Motor neuron (in vitro differentiated cells): ENCODE data around the gene PRPH. TPM values are rescaled to one million over a fixed set of nuclear protein-coding genes. Genes with fewer than 3 reads are reported as not detected.
"Not testable (repeated sequence)": the region's sequence is repeated elsewhere in the genome, so short reads cannot be mapped to it uniquely, and the experiment has no call there.

Experiments used
- ATAC-seq, 8 experiments: fragments of 200-7000 bp; cut with Tn5 transposase; replicated peaks in 6 of 8; 2 replicates each; pipeline ENCODE4 v1.8.0; 2021; ENCODE audit warnings: mild to moderate bottlenecking in 8 of 8, moderate library complexity in 8 of 8
- H3K27ac ChIP-seq, 2 donors: fragments of 250-450 bp; sonication (Bioruptor Pico); 2 replicates each; pipeline ENCODE4 v1.9.0; 2021; ENCODE audit warnings: antibody characterized with exemption in 2 of 2, mild to moderate bottlenecking in 2 of 2, moderate library complexity in 1 of 2
- H3K4me1 ChIP-seq, 2 donors: fragments of 250-450 bp; sonication (Bioruptor Pico); replicated peaks in 1 of 2; 2 replicates each; pipeline ENCODE4 v1.6.1; 2021; ENCODE audit warnings: antibody characterized with exemption in 2 of 2, mild to moderate bottlenecking in 2 of 2, moderate library complexity in 1 of 2
- H3K4me3 ChIP-seq, 5 donors: fragments of 250-450 bp; sonication (Bioruptor Pico); 2 replicates each; pipeline ENCODE4 v1.9.0; 2021; ENCODE audit warnings: antibody characterized with exemption in 5 of 5, mild to moderate bottlenecking in 5 of 5, moderate library complexity in 4 of 5
- WGBS, 10 experiments: fragments of 450-650 bp; shearing (Covaris generic); methylation state at CpG; one replicate each; pipeline ENCODE4 v1.0.0; 2022; 5-methylcytosine and 5-hydroxymethylcytosine counted together
- in situ Hi-C, 9 experiments: fragments of 400-800 bp; cut with MboI; loops; one replicate each; pipeline ENCODE4 v1.15.0; 2021; ENCODE audit warnings: low sequenced_read_pairs in 9 of 9, low pct_unique_long_range_greater_than_20kb in 2 of 9; ENCODE audit not compliant: unreplicated experiment in 9 of 9
- total RNA-seq, 8 experiments: library from RNA; unstranded; fragments of 300-600 nt; gene quantifications; 2 replicates each; pipeline versions ENCODE4 v1.2.3 to v1.2.4, GENCODE V29; 2022

Gene PRPH
- total RNA-seq, 8 experiments from 2014 or later: 0.41 to 29.5 (median 5.4) TPM; not detected in 1

DNA sequence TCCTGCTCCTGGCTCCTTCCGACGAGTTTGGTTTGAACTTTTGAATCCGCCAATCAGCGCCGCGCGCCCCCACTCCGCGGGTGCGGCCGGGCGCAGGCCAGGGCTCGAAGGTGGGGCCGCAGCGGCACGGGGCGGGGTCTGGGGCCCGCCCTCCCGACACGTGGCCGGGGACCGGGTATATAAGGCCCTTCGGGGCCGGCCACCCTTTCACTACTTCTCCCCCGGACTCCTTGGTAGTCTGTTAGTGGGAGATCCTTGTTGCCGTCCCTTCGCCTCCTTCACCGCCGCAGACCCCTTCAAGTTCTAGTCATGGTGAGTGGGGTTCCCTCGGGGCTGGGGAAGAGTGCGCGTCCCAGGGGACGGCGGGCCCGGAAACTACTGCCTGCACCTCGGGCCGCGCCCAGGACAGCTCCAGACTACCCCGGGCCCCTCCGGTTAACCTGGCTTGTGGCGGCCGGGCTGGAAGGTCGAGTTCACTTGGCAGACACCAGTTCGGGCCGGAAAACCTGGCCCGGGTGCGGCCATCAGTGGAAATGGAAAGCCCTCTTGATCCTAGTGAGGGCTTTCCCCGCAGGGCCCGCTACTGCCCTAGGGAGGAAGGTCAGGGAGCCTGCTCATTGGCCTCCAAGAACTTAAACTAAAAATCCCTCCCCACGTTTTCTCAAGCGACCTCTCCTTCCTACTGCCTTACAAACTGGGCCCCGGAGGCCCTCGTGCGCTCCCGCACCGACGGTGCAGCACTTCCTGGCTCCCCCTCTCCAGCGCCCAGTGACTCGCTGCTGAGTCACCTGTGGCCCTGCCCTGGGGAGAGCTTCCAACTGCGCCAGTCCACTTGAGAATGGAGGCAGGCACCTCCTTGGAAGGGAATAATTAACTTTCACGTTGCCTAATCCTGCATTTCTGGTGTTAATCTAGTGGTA lies 29.8 kb upstream of the PRPH start, which contains the start of gene TUBA1C:
TUBA1C (plus strand) TSS at position 210 of the 920 bp plus-strand sequence; CDS start at position 310, 100 bp downstream.
- H3K4me3 ChIP-seq: peak within 1 kb of the TSS; percentile 25 to 83 (median 44)
- 0 to 60% (median 10%) methylated on average over 1 to 10 of the region's 61 CpGs; no CpG with 5 or more reads in 3 of the 10 experiments for WGBS, 10 experiments
- peaks cover 17 to 29% of the 10 kb centered on the region in 2 donors for H3K4me1 ChIP-seq
- peak; percentile 67 to 88 (median 84) for ATAC-seq
- in situ Hi-C loops: no loop called here
- H3K27ac ChIP-seq: peak within 1 kb of the TSS; percentile 39 to 87

DNA sequence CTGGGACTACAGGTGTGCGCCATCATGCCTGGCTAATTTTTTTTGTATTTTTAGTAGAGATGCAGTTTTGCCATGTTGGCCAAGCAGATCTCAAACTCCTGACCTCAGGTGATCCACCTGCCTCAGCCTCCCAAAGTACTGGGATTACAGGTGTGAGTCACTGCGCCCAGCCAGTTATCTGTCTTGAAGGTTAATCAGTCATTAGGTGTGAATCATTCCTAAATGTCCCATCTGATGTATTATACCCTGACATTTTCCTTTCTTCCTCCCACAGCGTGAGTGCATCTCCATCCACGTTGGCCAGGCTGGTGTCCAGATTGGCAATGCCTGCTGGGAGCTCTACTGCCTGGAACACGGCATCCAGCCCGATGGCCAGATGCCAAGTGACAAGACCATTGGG lies 25.8 kb upstream of the PRPH start:
- ATAC-seq, in situ Hi-C loops, H3K4me3 ChIP-seq: not testable (repeated sequence)
- WGBS, 10 experiments: 100% methylated on average over 1 of the region's 6 CpGs; no CpG with 5 or more reads in 6 of the 10 experiments
- H3K27ac ChIP-seq: peak overlapping the region; percentile 71 to 80
- H3K4me1 ChIP-seq: peaks cover 17 to 29% of the 10 kb centered on the region in 2 donors

DNA sequence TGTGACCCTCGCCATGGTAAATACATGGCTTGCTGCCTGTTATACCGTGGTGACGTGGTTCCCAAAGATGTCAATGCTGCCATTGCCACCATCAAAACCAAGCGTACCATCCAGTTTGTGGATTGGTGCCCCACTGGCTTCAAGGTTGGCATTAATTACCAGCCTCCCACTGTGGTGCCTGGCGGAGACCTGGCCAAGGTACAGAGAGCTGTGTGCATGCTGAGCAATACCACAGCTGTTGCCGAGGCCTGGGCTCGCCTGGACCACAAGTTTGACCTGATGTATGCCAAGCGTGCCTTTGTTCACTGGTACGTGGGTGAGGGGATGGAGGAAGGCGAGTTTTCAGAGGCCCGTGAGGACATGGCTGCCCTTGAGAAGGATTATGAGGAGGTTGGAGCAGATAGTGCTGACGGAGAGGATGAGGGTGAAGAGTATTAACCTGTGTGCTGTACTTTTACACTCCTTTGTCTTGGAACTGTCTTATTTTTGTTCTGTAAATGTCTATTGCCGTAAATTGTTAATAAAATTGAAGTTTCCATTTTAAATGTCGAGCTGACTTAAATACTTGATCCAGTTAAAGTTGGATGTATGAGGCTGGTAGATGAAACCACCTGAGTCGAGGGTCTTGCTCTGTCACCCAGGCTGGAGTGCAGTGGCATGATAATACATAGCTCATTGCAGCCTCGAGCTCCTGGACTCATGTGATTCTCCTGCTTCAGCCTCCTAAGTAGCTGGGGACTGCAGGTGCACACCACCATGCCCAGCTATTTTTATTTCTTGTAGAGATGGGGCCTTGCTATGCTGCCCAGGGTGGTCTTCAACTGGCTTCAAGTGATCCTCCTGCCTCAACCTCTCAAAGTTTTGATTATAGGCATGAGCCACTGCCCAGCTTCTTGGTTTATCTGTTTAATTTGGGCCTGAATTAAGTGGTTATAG lies 21.9 kb upstream of the PRPH start:
- H3K27ac ChIP-seq: no peak overlapping the region
- peaks cover 24 to 29% of the 10 kb centered on the region in 2 donors for H3K4me1 ChIP-seq
- 88 to 100% (median 94%) methylated on average over 2 to 7 of the region's 16 CpGs; no CpG with 5 or more reads in 2 of the 10 experiments for WGBS, 10 experiments
- ATAC-seq: no peak
- in situ Hi-C loops: no loop called here
- no peak overlapping the region for H3K4me3 ChIP-seq

DNA sequence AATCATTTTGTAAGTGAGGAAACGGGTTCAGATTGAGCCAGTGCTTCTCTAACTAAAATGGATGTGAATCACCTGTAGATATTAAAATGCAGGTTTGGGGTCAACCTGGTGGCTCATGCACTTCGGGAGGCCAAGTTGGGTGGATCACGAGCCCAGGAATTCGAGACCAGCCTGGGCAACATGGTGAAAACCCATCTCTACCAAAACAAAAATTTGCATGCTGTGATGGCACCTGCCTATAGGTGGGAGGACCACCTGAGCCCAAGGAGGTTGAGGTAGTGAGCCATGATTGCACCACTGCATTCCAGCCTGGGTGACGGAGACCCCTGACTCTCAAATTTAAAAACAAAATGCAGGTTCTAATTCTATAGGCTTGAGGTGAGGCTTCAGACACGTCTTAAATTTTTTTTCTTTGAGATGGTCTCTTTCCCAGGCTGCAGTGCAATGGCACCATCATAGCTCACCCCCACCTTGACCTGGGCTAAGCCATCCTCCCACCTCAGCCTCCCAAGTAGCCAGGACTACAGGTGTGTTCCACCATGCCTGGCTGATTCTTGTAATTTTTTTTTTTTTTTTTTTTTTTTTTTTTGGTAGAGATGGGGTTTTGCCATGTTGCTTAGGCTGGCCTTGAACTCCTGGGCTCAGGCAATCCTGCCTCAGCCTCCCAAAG lies 21.1 kb upstream of the PRPH start:
- in situ Hi-C loops: no loop called here
- Histone ChIP-seq H3K27ac (no peak overlapping the region), H3K4me1 (peaks cover 18 to 23% of the 10 kb centered on the region in 2 donors), H3K4me3 (no peak overlapping the region)
- WGBS, 10 experiments: 74 to 100% (median 82%) methylated on average over 1 to 6 of the region's 6 CpGs; no CpG with 5 or more reads in 3 of the 10 experiments
- ATAC-seq: peak in 2 of 8 experiments; percentile 8 to 13

DNA sequence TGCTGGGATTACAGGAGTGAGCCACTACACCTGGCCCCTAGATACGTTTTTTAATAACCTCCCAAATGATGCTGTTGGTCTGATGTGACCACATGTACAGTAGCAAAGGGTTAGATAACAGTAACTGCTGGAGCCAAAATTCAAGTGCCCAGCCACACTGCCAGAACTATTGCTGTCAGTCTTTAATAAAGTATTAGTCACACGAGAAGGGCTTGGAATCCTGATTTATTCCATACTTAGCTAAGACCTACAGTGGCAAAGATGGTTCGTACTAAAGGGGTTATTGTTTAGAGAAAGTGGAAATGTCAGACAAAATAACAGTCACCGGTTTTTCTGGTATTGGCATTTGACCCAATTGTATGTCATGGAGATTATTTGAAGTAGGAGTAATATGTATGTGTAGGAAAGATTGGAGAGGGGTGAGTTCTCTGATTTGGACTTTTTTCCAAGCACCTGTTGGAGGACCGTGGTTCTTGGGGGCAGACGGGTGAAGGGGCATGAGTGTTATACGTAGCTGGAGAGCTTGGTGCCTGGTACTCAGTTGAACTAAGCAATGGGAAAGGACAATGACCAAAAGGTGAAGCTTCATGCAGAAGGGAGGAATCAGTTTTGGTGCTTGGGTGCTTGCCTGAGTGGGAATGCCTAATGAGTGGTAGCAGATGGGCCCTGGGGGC lies 20.4 kb upstream of the PRPH start:
- Histone ChIP-seq H3K4me1 (peaks cover 16 to 20% of the 10 kb centered on the region in 2 donors), H3K4me3 (no peak overlapping the region), H3K27ac (no peak overlapping the region)
- 8 to 100% (median 78%) methylated on average over 1 to 4 of the region's 7 CpGs; no CpG with 5 or more reads in 1 of the 10 experiments for WGBS, 10 experiments
- in situ Hi-C loops: no loop called here
- ATAC-seq: peak in 1 of 8 experiments; percentile 3

DNA sequence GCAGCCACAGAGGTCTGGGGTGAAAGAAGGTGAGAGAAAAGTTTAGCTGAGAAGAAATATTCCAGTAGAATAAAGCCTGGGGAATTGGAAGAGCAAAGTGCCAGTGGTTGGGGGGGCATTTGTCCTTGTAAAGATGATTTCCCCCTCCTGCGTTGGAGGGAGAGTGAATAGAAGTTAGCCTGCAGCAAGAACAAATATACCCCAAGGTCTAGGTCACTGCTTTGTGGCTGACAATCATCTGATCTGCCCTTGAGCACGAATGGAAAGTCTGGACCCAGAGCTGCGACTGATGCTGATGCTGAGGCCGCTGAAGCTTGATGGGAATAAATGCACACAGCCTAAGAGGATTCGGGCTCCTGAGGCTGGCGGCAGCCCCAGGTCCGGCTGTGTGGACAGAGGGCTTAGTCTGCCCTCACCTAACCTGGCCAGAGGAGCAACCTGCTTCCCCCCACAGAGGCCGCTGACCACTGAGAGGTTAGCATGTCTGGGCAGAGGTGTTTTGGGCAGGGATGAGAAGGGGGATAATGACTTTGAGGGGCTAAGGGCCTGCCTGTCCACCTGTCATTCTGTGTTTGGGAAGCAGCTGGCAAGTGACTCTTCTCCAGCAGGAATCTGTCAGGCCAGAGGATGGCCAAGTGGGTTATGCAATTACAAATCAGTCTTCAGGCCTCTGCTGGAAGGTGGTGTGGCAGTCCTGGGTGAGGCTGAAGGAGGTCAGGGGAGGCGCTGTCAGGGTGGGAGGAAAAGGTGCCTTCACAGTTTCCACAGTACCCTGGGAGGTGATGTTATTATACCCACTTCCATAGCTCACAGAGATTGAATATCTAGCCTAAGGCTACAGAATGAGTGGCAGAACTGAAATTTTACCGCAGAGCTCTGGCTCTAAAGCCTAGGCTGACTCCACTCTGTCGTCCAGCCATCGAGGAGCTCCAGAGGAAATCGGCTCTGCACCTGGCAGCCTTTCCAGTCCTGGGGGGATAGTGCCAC lies 18.4 kb upstream of the PRPH start:
- peak in 6 of 8 experiments; percentile 7 to 30 (median 16) for ATAC-seq
- in situ Hi-C loops: no loop called here
- WGBS, 10 experiments: 33 to 100% (median 62%) methylated on average over 1 to 5 of the region's 13 CpGs; no CpG with 5 or more reads in 1 of the 10 experiments

DNA sequence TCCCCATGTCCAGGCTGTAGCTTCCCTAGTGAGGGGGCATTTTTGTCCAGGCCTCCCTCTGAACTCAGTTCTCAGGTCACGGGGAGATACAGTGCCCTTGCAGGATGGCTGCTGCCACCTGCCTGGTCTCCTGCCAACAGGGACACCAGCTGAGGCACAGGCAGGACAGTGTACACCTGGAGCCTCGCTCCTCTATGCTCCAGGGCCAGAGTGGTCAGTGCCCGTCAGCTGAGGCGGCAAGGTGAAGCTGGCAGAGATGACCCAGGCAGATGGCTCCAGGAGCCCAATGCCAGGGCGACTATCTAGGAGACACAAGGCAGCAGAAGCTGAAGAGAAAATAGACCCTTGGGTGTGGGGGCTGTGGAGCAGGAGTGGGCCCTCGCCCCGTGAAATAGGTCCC lies 17.5 kb upstream of the PRPH start:
- Histone ChIP-seq H3K27ac (no peak overlapping the region), H3K4me1 (peaks cover 22 to 32% of the 10 kb centered on the region in 2 donors), H3K4me3 (no peak overlapping the region)
- ATAC-seq: peak in 1 of 8 experiments; percentile 2
- in situ Hi-C loops: no loop called here
- WGBS, 10 experiments: 40 to 100% (median 88%) methylated on average over 1 to 2 of the region's 7 CpGs; no CpG with 5 or more reads in 2 of the 10 experiments

More for the DNA sequence above, 18.4 kb upstream of the PRPH start:
- Histone ChIP-seq H3K4me3 (no peak overlapping the region), H3K27ac (peak overlapping the region in 1 of 2 donors; percentile 21), H3K4me1 (peaks cover 22 to 29% of the 10 kb centered on the region in 2 donors)

DNA sequence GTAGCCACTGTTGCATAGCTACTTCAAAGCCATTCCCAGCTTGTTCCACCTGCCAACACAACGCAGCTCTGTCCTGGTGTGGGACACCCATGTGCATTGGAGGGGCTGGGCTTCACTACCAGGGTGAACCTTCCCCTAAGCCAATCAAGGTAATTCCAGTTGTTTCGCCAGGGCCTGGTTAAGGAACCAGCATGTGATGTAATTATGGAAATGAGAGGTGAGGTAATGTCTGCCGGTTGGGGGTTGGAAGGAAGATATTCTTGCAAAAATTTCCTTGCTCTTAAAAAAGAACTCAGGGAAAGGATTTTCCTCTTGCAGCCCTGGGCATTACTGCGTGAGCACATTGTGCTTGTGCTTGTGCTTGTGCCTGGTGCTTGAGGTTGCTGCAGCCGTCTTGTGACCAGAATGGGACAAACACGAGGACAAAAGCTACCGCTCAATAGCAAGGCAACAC lies 15.2 kb upstream of the PRPH start:
- H3K4me1 ChIP-seq: peaks cover 22 to 36% of the 10 kb centered on the region in 2 donors
- H3K4me3 ChIP-seq: no peak overlapping the region
- H3K27ac ChIP-seq: peak overlapping the region in 1 of 2 donors; percentile 5
- in situ Hi-C loops: loop anchor here in 1 of 9 experiments (10.0 kb wide), 1 partner anchor 65 kb away; the partner anchor contains the start of gene DNAJC22
- 0 to 83% (median 28%) methylated on average over 1 to 6 of the region's 7 CpGs; no CpG with 5 or more reads in 1 of the 10 experiments for WGBS, 10 experiments
- ATAC-seq: peak in 6 of 8 experiments; percentile 6 to 84 (median 81)

DNA sequence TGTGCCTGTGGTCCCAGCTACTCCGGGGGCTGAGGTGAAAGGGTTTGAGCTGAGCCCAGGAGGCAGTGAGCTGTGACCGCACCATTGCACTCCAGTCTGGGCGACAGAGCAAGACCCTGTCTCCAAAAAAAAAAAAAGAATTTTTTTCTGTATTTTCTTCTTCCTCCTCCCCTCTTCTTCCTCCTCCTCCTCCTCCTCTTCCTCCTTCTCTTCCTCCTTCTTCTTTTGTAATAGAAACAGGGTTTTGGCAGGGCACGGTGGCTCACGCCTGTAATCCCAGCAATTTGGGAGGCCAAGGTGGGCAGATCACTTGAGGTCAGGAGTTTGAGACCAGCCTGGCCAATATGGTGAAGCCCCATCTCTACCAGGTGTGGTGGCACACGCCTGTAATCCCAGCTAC lies 14.4 kb upstream of the PRPH start:
- H3K4me3 ChIP-seq, H3K27ac ChIP-seq, ATAC-seq: not testable (repeated sequence)
- H3K4me1 ChIP-seq: peaks cover 22 to 36% of the 10 kb centered on the region in 2 donors
- 88 to 100% (median 90%) methylated on average over 1 to 4 of the region's 6 CpGs; no CpG with 5 or more reads in 7 of the 10 experiments for WGBS, 10 experiments
- in situ Hi-C loops: loop anchor here in 1 of 9 experiments (10.0 kb wide), 1 partner anchor 64 kb away; the partner anchor contains the start of gene DNAJC22

DNA sequence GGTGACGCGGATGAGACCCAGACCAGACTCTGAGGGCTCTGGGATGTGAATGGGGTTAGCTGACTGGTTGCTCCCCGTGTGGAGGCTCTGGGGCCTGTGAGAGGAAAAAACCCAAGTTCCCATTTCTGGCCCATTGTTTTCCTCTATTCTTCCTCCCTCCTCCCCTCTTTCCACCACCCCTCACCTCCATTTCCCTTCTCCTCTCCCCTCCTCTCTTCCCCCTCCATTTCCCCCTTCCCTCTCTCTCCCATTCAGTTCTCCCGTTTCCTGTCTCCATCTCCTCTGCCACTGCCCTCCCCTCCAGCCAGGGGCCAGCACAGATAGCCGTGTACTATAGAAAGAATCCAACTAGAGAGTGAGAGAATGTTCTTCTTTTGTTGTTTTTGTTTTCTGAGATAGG lies 12.6 kb upstream of the PRPH start:
- H3K4me3 ChIP-seq: no peak overlapping the region
- in situ Hi-C loops: loop anchor here in 1 of 9 experiments (10.0 kb wide), 1 partner anchor 62 kb away; the partner anchor contains the start of gene DNAJC22
- 80% methylated on average over 1 of the region's 5 CpGs; no CpG with 5 or more reads in 9 of the 10 experiments for WGBS, 10 experiments
- ATAC-seq: no peak
- H3K27ac ChIP-seq: no peak overlapping the region
- H3K4me1 ChIP-seq: peaks cover 10 to 23% of the 10 kb centered on the region in 2 donors
